ENCODE results near the gene RAD18.

DNA sequence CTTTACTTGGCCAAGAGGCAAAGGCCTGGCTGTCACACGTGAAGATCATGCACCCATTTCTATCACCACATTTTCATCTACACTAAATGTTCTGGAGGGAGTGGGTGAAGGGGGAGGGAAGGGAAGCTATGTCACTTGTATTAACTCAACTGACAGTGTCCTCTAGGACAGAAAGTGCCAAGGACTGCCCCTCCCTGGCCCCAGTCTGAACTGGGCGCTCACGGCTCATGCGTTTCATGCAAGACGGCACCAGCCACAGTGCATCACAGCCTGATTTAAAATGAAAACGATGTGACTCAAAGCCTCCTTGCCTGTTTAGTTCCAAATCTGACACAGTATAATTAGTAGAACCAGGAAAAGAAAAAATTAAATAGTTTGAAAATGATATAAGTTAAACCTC is 20.8 kb upstream of the RAD18 start:
- TF ChIP-seq, protein P1, sequence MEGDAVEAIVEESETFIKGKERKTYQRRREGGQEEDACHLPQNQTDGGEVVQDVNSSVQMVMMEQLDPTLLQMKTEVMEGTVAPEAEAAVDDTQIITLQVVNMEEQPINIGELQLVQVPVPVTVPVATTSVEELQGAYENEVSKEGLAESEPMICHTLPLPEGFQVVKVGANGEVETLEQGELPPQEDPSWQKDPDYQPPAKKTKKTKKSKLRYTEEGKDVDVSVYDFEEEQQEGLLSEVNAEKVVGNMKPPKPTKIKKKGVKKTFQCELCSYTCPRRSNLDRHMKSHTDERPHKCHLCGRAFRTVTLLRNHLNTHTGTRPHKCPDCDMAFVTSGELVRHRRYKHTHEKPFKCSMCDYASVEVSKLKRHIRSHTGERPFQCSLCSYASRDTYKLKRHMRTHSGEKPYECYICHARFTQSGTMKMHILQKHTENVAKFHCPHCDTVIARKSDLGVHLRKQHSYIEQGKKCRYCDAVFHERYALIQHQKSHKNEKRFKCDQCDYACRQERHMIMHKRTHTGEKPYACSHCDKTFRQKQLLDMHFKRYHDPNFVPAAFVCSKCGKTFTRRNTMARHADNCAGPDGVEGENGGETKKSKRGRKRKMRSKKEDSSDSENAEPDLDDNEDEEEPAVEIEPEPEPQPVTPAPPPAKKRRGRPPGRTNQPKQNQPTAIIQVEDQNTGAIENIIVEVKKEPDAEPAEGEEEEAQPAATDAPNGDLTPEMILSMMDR (IDR thresholded peaks at IDR 0.05; ENCODE audit: insufficient read depth, low read length, poor library complexity, severe bottlenecking) = no peak
- no peak for TF ChIP-seq EZH2phosphoT487 (conservative IDR thresholded peaks at IDR 0.05; ENCODE audit: low read length)

Measured in SU-DHL-6 (cell line).